Uterus (tissue), 4 donors: ENCODE results near the gene SH3BP2. TPM values are rescaled to one million over a fixed set of nuclear protein-coding genes. Genes with fewer than 3 reads are reported as not detected.

Experiments
- DNase-seq, 2 donors: peaks; one replicate each; pipeline ENCODE4 v3.0.0-alpha.2; 2019 to 2020
- H3K27ac ChIP-seq, 2 donors: fragments of 200-600 bp; sonication (generic); 1 replicate in 1 of 2; 2 replicates in 1 of 2; pipeline ENCODE4 v1.5.1; 2016 to 2018
- H3K27me3 ChIP-seq, 2 donors: fragments of 200-600 bp; sonication (generic); one replicate each; pipeline ENCODE4 v1.5.1; 2018 to 2019; ENCODE audit warnings: control low read depth in 1 of 2
- H3K36me3 ChIP-seq, 2 donors: fragments of 200-600 bp; sonication (generic); one replicate each; pipeline ENCODE4 v1.5.1; 2019; ENCODE audit warnings: control low read depth in 1 of 2
- H3K4me1 ChIP-seq, 2 donors: fragments of 200-600 bp; sonication (generic); one replicate each; pipeline ENCODE4 v1.5.1; 2018 to 2019; ENCODE audit warnings: control low read depth in 1 of 2
- H3K4me3 ChIP-seq, 2 donors: fragments of 200-600 bp; sonication (generic); 1 replicate in 1 of 2; 2 replicates in 1 of 2; pipeline ENCODE4 v1.5.1; 2018 to 2019; ENCODE audit warnings: mild to moderate bottlenecking in 1 of 2
- H3K9me3 ChIP-seq, 2 donors: fragments of 200-600 bp; sonication (generic); one replicate each; pipeline ENCODE4 v1.5.1; 2019; ENCODE audit warnings: control low read depth in 1 of 2
- CTCF ChIP-seq, 4 experiments: fragments of 200-600 bp in 2 of 4; fragments of 450-650 bp in 2 of 4; sonication (generic) in 2 of 4; IDR thresholded peaks; one replicate each; pipeline ENCODE4 v1.5.1; 2016 to 2019; ENCODE audit warnings: antibody characterized with exemption in 4 of 4, mild to moderate bottlenecking in 2 of 4, moderate library complexity in 1 of 4
- POLR2A ChIP-seq, 2 donors: fragments of 450-650 bp; IDR thresholded peaks; one replicate each; pipeline ENCODE4 v1.6.1; 2016; ENCODE audit warnings: antibody characterized with exemption in 2 of 2, mild to moderate bottlenecking in 1 of 2, moderate library complexity in 1 of 2
- intact Hi-C: fragments of 100-400 bp; cut with DNase I; formaldehyde crosslinking; loops from one replicate; pipeline ENCODE4 v1.15.1; 2023; ENCODE audit warnings: low total_unique reads
- total RNA-seq, 4 donors: library from RNA; depleted of rRNA in 3 of 4; stranded (reverse); fragments of >200 nt in 3 of 4; gene quantifications; one replicate each; pipeline versions ENCODE4 v1.1.0 to v1.2.4, GENCODE V29; 2014 to 2023
- donor health status: DM: yes; HTN: yes; CAD: no.

SH3BP2 gene
- total RNA-seq, 4 donors from 2014 or later: 6.4 to 50.0 (median 29.3) TPM

GRCh38 chr4:2865196-2865780 lies 72.4 kb downstream of the SH3BP2 start:
- Histone ChIP-seq H3K36me3 (no peaks in the 10 kb centered on the region), H3K9me3 (no peaks in the 10 kb centered on the region), H3K27ac (peak overlapping the region in 1 of 2 donors; percentile 26), H3K4me3 (no peak overlapping the region), H3K4me1 (peaks cover 8 to 29% of the 10 kb centered on the region in 2 donors), H3K27me3 (no peaks in the 10 kb centered on the region)
- no peak for TF ChIP-seq POLR2A (IDR thresholded peaks at IDR 0.05)
- TF ChIP-seq CTCF (IDR thresholded peaks at IDR 0.05): no peak
- no peak for DNase-seq
- intact Hi-C loops: no loop called here

GRCh38 chr4:2866160-2866861 lies 73.4 kb downstream of the SH3BP2 start:
- intact Hi-C loops: no loop called here
- no peaks in the 10 kb centered on the region for H3K36me3 ChIP-seq
- H3K9me3 ChIP-seq: no peaks in the 10 kb centered on the region
- peaks cover 4 to 27% of the 10 kb centered on the region in 2 donors for H3K4me1 ChIP-seq
- no peak for TF ChIP-seq POLR2A (IDR thresholded peaks at IDR 0.05)
- no peak for TF ChIP-seq CTCF (IDR thresholded peaks at IDR 0.05)
- H3K27me3 ChIP-seq: no peaks in the 10 kb centered on the region
- H3K27ac ChIP-seq: peak overlapping the region in 1 of 2 donors; percentile 26
- DNase-seq: no peak
- no peak overlapping the region for H3K4me3 ChIP-seq

- Histone ChIP-seq H3K27ac (peak overlapping the region in 1 of 2 donors; percentile 72), H3K36me3 (no peaks in the 10 kb centered on the region), H3K4me1 (peaks cover 0 to 21% of the 10 kb centered on the region in 2 donors), H3K9me3 (no peaks in the 10 kb centered on the region), H3K4me3 (no peak overlapping the region), H3K27me3 (no peaks in the 10 kb centered on the region)
- no peak for DNase-seq
- intact Hi-C loops: no loop called here
- TF ChIP-seq POLR2A (IDR thresholded peaks at IDR 0.05) (no peak), CTCF (IDR thresholded peaks at IDR 0.05) (no peak)
Measured at GRCh38 chr4:2866891-2867290, 74.0 kb downstream of the SH3BP2 start.

GRCh38 chr4:2867758-2868491 lies 75.0 kb downstream of the SH3BP2 start:
- Histone ChIP-seq H3K4me1 (peaks cover 0 to 11% of the 10 kb centered on the region in 2 donors), H3K36me3 (no peaks in the 10 kb centered on the region), H3K27ac (peak overlapping the region; percentile 11 to 72), H3K27me3 (no peaks in the 10 kb centered on the region), H3K9me3 (no peaks in the 10 kb centered on the region), H3K4me3 (peak overlapping the region in 1 of 2 donors; percentile 20)
- no peak for TF ChIP-seq POLR2A (IDR thresholded peaks at IDR 0.05)
- no peak for TF ChIP-seq CTCF (IDR thresholded peaks at IDR 0.05)
- DNase-seq: peak; percentile 29 to 34
- intact Hi-C loops: no loop called here
